A172 (cell line): ENCODE results near the gene LIMA1. TPM values are rescaled to one million over a fixed set of nuclear protein-coding genes. Genes with fewer than 3 reads are reported as not detected.
A peak's percentile ranks its signal among the peaks of the same experiment; 100 is the strongest.
"Not testable (repeated sequence)": the region's sequence is repeated elsewhere in the genome, so short reads cannot be mapped to it uniquely, and the experiment has no call there.

ENCODE experiments used
- DNase-seq: peaks from one replicate; pipeline ENCODE4 v3.0.0-alpha.2; 2015; ENCODE audit warnings: low spot score
- total RNA-seq: library from RNA; depleted of rRNA; stranded (reverse); fragments of >200 nt; shearing (Covaris generic); gene quantifications from 2 replicates; pipeline ENCODE4 v1.2.3, GENCODE V29; 2014; rRNA removed

LIMA1 gene
- total RNA-seq = 108 and 109 TPM in 2 replicates

- peak; percentile 61 for DNase-seq
Observed at GRCh38 chr12:50283229-50283923, at the start of gene LIMA1. LIMA1 (minus strand) TSS chr12:50283520; CDS start chr12:50248751, 34,769 bp downstream.

GRCh38 chr12:50331745-50332144 is 48.4 kb upstream of the LIMA1 start:
- DNase-seq = no peak

GRCh38 chr12:50328664-50329063 is 45.3 kb upstream of the LIMA1 start:
- DNase-seq = not testable (repeated sequence)

GRCh38 chr12:50326590-50327284 is 43.4 kb upstream of the LIMA1 start:
- DNase-seq = peak; percentile 16

GRCh38 chr12:50325890-50326391 is 42.6 kb upstream of the LIMA1 start:
- no peak for DNase-seq

GRCh38 chr12:50324770-50325169 is 41.5 kb upstream of the LIMA1 start:
- not testable (repeated sequence) for DNase-seq

GRCh38 chr12:50324077-50324476 is 40.8 kb upstream of the LIMA1 start:
- not testable (repeated sequence) for DNase-seq

- DNase-seq = no peak
Observed at GRCh38 chr12:50322206-50322605, 38.9 kb upstream of the LIMA1 start.

GRCh38 chr12:50317203-50317602 is 33.9 kb upstream of the LIMA1 start:
- no peak for DNase-seq

GRCh38 chr12:50315803-50316202 is 32.5 kb upstream of the LIMA1 start:
- no peak for DNase-seq

GRCh38 chr12:50314636-50315312 is 31.5 kb upstream of the LIMA1 start:
- DNase-seq = peak; percentile 39

GRCh38 chr12:50313971-50314370 is 30.7 kb upstream of the LIMA1 start:
- not testable (repeated sequence) for DNase-seq

GRCh38 chr12:50313256-50313931 is 30.1 kb upstream of the LIMA1 start:
- no peak for DNase-seq

- peak; percentile 18 for DNase-seq
Observed at GRCh38 chr12:50311858-50312609, 28.7 kb upstream of the LIMA1 start.

GRCh38 chr12:50309950-50310349 is 26.6 kb upstream of the LIMA1 start:
- no peak for DNase-seq

- peak; percentile 66 for DNase-seq
Observed at GRCh38 chr12:50302686-50303085, 19.4 kb upstream of the LIMA1 start.

- no peak for DNase-seq
Observed at GRCh38 chr12:50297996-50298395, 14.7 kb upstream of the LIMA1 start.

GRCh38 chr12:50297027-50297426 is 13.7 kb upstream of the LIMA1 start:
- peak; percentile 51 for DNase-seq

GRCh38 chr12:50296554-50296953 is 13.2 kb upstream of the LIMA1 start:
- no peak for DNase-seq

- DNase-seq = no peak
Observed at GRCh38 chr12:50291377-50291776, 8.1 kb upstream of the LIMA1 start.

- DNase-seq = not testable (repeated sequence)
Observed at GRCh38 chr12:50290692-50291091, 7.4 kb upstream of the LIMA1 start.
